DND-41 (cell line): ENCODE results near the gene MSH5.

Experiments used
- ATAC-seq: fragments of 200-7000 bp; cut with Tn5 transposase; 3 replicates; pipeline ENCODE4 v1.9.1; 2021; ENCODE audit warnings: low read depth; ENCODE audit not compliant: insufficient read depth
- DNase-seq: peaks from one replicate; pipeline ENCODE4 v3.0.0-alpha.2; 2020
- H2AFZ ChIP-seq: 2 replicates; pipeline ENCODE4 v1.6.0; 2012; ENCODE audit warnings: low read depth, low read length
- H3K27ac ChIP-seq: 2 replicates; pipeline ENCODE4 v1.5.1; 2012; ENCODE audit warnings: low read length, inconsistent platforms
- H3K27me3 ChIP-seq: fragments of 200-600 bp; sonication (generic); 2 replicates; pipeline ENCODE4 v1.6.0; 2012; ENCODE audit warnings: low read length, mild to moderate bottlenecking, inconsistent platforms; ENCODE audit not compliant: insufficient read depth, poor library complexity
- H3K36me3 ChIP-seq: 2 replicates; pipeline ENCODE4 v1.5.1; 2012; ENCODE audit warnings: low read length, inconsistent platforms; ENCODE audit not compliant: insufficient read depth
- H3K4me1 ChIP-seq: 2 replicates; pipeline ENCODE4 v1.5.1; 2012; ENCODE audit warnings: mild to moderate bottlenecking, low read length; ENCODE audit not compliant: insufficient read depth
- H3K4me2 ChIP-seq: 2 replicates; pipeline ENCODE4 v1.6.0; 2012; ENCODE audit warnings: mild to moderate bottlenecking, moderate library complexity, low read length, inconsistent platforms; ENCODE audit not compliant: insufficient read depth
- H3K4me3 ChIP-seq, 2 experiments: fragments of 200-600 bp in 1 of 2; shearing (Covaris generic) in 1 of 2; 2 replicates each; pipeline ENCODE4 v1.5.1; 2012 to 2016; ENCODE audit warnings: inconsistent platforms in 2 of 2, low read length in 2 of 2, mild to moderate bottlenecking in 2 of 2, low read depth in 1 of 2, moderate library complexity in 1 of 2
- H3K79me2 ChIP-seq: 2 replicates; pipeline ENCODE4 v1.6.0; 2012; ENCODE audit warnings: low read length, inconsistent platforms; ENCODE audit not compliant: insufficient read depth
- H3K9ac ChIP-seq: 2 replicates; pipeline ENCODE4 v1.6.0; 2012; ENCODE audit warnings: low read depth, mild to moderate bottlenecking, inconsistent platforms, low read length, moderate library complexity
- H3K9me3 ChIP-seq: 2 replicates; pipeline ENCODE4 v1.5.1; 2012; ENCODE audit warnings: low read length, moderate library complexity, mild to moderate bottlenecking, inconsistent platforms; ENCODE audit not compliant: insufficient read depth, severe bottlenecking
- H4K20me1 ChIP-seq: 2 replicates; pipeline ENCODE4 v1.6.0; 2012; ENCODE audit warnings: low read length; ENCODE audit not compliant: insufficient read depth
- CTCF ChIP-seq: IDR thresholded peaks from 2 replicates; pipeline ENCODE4 v1.5.1; 2012; ENCODE audit warnings: borderline replicate concordance, low read length, moderate library complexity, mild to moderate bottlenecking; ENCODE audit not compliant: poor library complexity, severe bottlenecking; ENCODE audit errors: extremely low read depth
- EZH2 ChIP-seq: IDR thresholded peaks from 3 replicates; pipeline ENCODE4 v1.6.1; 2012; ENCODE audit warnings: borderline replicate concordance, low read depth, mild to moderate bottlenecking, moderate library complexity, low read length, inconsistent platforms; ENCODE audit not compliant: severe bottlenecking

Gene MSH5

DNA sequence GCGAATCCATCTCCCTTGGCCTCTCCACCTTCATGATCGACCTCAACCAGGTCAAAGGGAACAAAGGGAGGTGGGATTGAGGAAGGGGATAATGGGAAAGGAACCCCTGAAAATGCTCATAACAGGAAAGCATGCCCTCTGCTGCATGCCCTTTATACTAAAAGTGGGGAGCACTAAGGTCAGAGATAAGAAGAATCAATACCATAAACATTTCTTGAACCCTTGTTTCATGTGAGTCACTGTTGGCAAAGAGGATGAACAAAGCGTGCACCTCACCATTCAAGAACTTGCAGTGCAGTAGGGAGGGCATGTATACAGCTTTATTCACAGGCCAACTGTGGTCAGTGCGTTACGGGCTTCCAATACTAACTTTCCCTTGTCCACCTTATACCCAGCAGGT is 21.0 kb downstream of the MSH5 start:
- H3K79me2 ChIP-seq: no peaks in the 10 kb centered on the region
- no peak for DNase-seq
- no peak overlapping the region for H3K27ac ChIP-seq
- no peak overlapping the region for H2AFZ ChIP-seq
- no peak overlapping the region for H3K4me2 ChIP-seq
- no peaks in the 10 kb centered on the region for H3K9me3 ChIP-seq
- no peak for ATAC-seq
- H3K4me1 ChIP-seq: no peaks in the 10 kb centered on the region
- no peak for TF ChIP-seq CTCF
- TF ChIP-seq EZH2: no peak
- no peak overlapping the region for H3K9ac ChIP-seq
- H3K4me3 ChIP-seq: no peak overlapping the region
- peaks cover 72% of the 10 kb centered on the region for H3K36me3 ChIP-seq
- H4K20me1 ChIP-seq: peaks cover 4% of the 10 kb centered on the region; the same call in 1 of the 2 replicates
- H3K27me3 ChIP-seq: no peaks in the 10 kb centered on the region

DNA sequence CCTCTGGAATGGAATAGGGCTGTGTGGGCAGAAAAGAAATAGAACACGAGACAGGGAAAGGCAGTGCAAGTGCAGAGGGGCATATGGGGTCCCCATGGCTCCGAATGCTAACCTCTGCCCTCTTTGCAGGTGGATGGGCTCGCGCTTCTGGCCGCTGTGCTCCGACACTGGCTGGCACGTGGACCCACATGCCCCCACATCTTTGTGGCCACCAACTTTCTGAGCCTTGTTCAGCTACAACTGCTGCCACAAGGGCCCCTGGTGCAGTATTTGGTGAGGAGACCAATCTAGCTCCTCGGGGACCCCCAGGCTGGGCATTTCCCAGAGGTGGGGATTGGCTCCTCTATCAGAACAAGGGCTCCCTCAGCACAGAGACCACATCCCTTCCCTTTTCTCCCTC is 21.5 kb downstream of the MSH5 start:
- Histone ChIP-seq H3K9ac (no peak overlapping the region), H4K20me1 (peaks cover 4% of the 10 kb centered on the region; the same call in 1 of the 2 replicates), H3K27me3 (no peaks in the 10 kb centered on the region), H2AFZ (no peak overlapping the region), H3K4me3 (no peak overlapping the region), H3K36me3 (peaks cover 72% of the 10 kb centered on the region), H3K4me2 (no peak overlapping the region), H3K9me3 (no peaks in the 10 kb centered on the region), H3K79me2 (no peaks in the 10 kb centered on the region), H3K27ac (no peak overlapping the region), H3K4me1 (no peaks in the 10 kb centered on the region)
- DNase-seq: no peak
- ATAC-seq: no peak
- no peak for TF ChIP-seq CTCF
- no peak for TF ChIP-seq EZH2

DNA sequence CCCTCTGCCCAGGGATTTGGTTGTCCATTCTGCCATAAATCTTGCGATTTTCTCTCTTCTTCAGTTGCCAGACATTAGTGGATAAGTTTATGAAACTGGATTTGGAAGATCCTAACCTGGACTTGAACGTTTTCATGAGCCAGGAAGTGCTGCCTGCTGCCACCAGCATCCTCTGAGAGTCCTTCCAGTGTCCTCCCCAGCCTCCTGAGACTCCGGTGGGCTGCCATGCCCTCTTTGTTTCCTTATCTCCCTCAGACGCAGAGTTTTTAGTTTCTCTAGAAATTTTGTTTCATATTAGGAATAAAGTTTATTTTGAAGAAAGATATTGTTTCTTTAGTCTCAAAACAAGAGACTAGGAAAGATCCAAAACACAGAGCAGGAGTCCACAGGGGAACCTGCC is 22.6 kb downstream of the MSH5 start, which contains the start of gene SAPCD1:
SAPCD1 (plus strand) TSS at position 301 of the 400 bp plus-strand sequence. CDS start 399 bp downstream, outside the sequence.
- ATAC-seq (no peak), DNase-seq (no peak)
- Histone ChIP-seq H3K4me1 (no peaks in the 10 kb centered on the region), H3K9ac (no peak within 1 kb of the TSS), H3K4me3 (no peak within 1 kb of the TSS), H2AFZ (no peak within 1 kb of the TSS), H4K20me1 (peaks cover 4% of the 10 kb centered on the region; the same call in 1 of the 2 replicates), H3K4me2 (no peak within 1 kb of the TSS), H3K27me3 (no peaks in the 10 kb centered on the region), H3K36me3 (peaks cover 70% of the 10 kb centered on the region), H3K27ac (no peak within 1 kb of the TSS), H3K79me2 (no peaks in the 10 kb centered on the region), H3K9me3 (no peaks in the 10 kb centered on the region)
- TF ChIP-seq EZH2 (no peak), CTCF (no peak)
